H1 (cell line): ENCODE data around the gene UBTD1. TPM values are rescaled to one million over a fixed set of nuclear protein-coding genes. Genes with fewer than 3 reads are reported as not detected.

Experiments used
- CTCF ChIA-PET: fragments of 300-600 bp; sonication (Branson Sonifier 250); formaldehyde crosslinking; loops from one replicate; lab custom pipeline; 2021; ENCODE audit not compliant: partially characterized antibody; lab: Charles Lee
- POLR2A ChIA-PET: fragments of 300-600 bp; sonication (Branson Sonifier 250); formaldehyde crosslinking; loops from one replicate; lab custom pipeline; 2021; ENCODE audit warnings: inconsistent platforms; ENCODE audit not compliant: partially characterized antibody; lab: Charles Lee
- DNase-seq, 2 experiments: peaks; one replicate each; pipeline versions ENCODE4 v3.0.0 to v3.0.0-alpha.2; 2010 to 2022; ENCODE audit warnings: low spot score in 2 of 2, low read depth in 1 of 2, mixed read lengths in 1 of 2
- FAIRE-seq: peaks from 2 replicates; lab custom pipeline; 2011; peaks lifted over from hg19 to GRCh38; lab: Jason Lieb, UNC
- H2AFZ ChIP-seq: 2 replicates; pipeline ENCODE4 v1.8.1; 2012; ENCODE audit warnings: low read length, inconsistent platforms
- H2AK5ac ChIP-seq: 2 replicates; pipeline ENCODE4 v1.6.1; 2013; ENCODE audit warnings: low read depth, low read length
- H2BK120ac ChIP-seq: replicated peaks from 2 replicates; pipeline ENCODE3; 2013; ENCODE audit warnings: low read depth, low read length, inconsistent platforms
- H2BK12ac ChIP-seq: 2 replicates; pipeline ENCODE4 v1.6.1; 2013; ENCODE audit warnings: low read depth, low read length
- H2BK15ac ChIP-seq: 2 replicates; pipeline ENCODE4 v1.6.1; 2013; ENCODE audit warnings: low read length
- H2BK20ac ChIP-seq: 2 replicates; pipeline ENCODE4 v1.6.1; 2013; ENCODE audit warnings: low read length
- H2BK5ac ChIP-seq: 2 replicates; pipeline ENCODE4 v1.6.1; 2013; ENCODE audit warnings: low read depth, low read length
- H3K14ac ChIP-seq: 2 replicates; pipeline ENCODE4 v1.6.1; 2013; ENCODE audit warnings: inconsistent platforms; ENCODE audit not compliant: insufficient read length
- H3K18ac ChIP-seq: 2 replicates; pipeline ENCODE4 v1.6.1; 2013; ENCODE audit warnings: low read length; ENCODE audit errors: extremely low read depth
- H3K23ac ChIP-seq: 2 replicates; pipeline ENCODE4 v1.6.1; 2013; ENCODE audit warnings: inconsistent platforms; ENCODE audit not compliant: insufficient read length
- H3K23me2 ChIP-seq: 2 replicates; pipeline ENCODE4 v1.6.1; 2013; ENCODE audit warnings: low read depth, low read length
- H3K27ac ChIP-seq: 2 replicates; pipeline ENCODE4 v1.6.1; 2011; ENCODE audit warnings: low read depth, low read length, inconsistent platforms
- H3K27me3 ChIP-seq, 4 experiments: replicated peaks in 1 of 4; 1 replicate in 1 of 4; 2 replicates in 3 of 4; pipeline versions ENCODE4 v1.6.1 to v1.8.1; 2011 to 2013; ENCODE audit warnings: low read length in 3 of 4, mild to moderate bottlenecking in 3 of 4, inconsistent platforms in 2 of 4, mixed read lengths in 2 of 4, moderate library complexity in 1 of 4; ENCODE audit not compliant: control insufficient read depth in 3 of 4, insufficient read depth in 3 of 4; ENCODE audit errors: extremely low read depth in 1 of 4
- H3K36me3 ChIP-seq, 4 experiments: 2 replicates each; pipeline versions ENCODE4 v1.6.1 to v1.8.1; 2011 to 2013; ENCODE audit warnings: mild to moderate bottlenecking in 4 of 4, low read length in 3 of 4, moderate library complexity in 2 of 4, control low read depth in 1 of 4, inconsistent platforms in 1 of 4; ENCODE audit not compliant: insufficient read depth in 4 of 4, control insufficient read depth in 2 of 4
- H3K4ac ChIP-seq: replicated peaks from 2 replicates; pipeline ENCODE3; 2013; ENCODE audit warnings: low read length, low read depth, mixed read lengths, inconsistent platforms; ENCODE audit not compliant: insufficient read length
- H3K4me1 ChIP-seq, 4 experiments: replicated peaks in 1 of 4; 1 replicate in 1 of 4; 2 replicates in 3 of 4; pipeline versions ENCODE4 v1.6.1 to v1.8.1; 2011 to 2013; ENCODE audit warnings: low read length in 3 of 4, inconsistent platforms in 2 of 4, mixed read lengths in 1 of 4; ENCODE audit not compliant: insufficient read depth in 4 of 4, control insufficient read depth in 3 of 4
- H3K4me2 ChIP-seq, 2 experiments: 2 replicates each; pipeline versions ENCODE4 v1.6.1 to v1.8.1; 2011 to 2013; ENCODE audit warnings: low read depth in 2 of 2, low read length in 2 of 2, control low read depth in 1 of 2, inconsistent platforms in 1 of 2, mild to moderate bottlenecking in 1 of 2; ENCODE audit not compliant: insufficient read depth in 1 of 2
- H3K4me3 ChIP-seq, 4 experiments: fragments of 200-600, 300-600 bp in 1 of 4; sonication (generic), shearing (Covaris generic), sonication (Bioruptor Twin) in 1 of 4; 2 replicates each; pipeline versions ENCODE4 v1.5.1 to v1.8.1; 2011 to 2016; ENCODE audit warnings: low read length in 4 of 4, low read depth in 3 of 4, control low read depth in 2 of 4, inconsistent platforms in 2 of 4, mild to moderate bottlenecking in 2 of 4, mixed read lengths in 1 of 4, moderate library complexity in 1 of 4; ENCODE audit not compliant: insufficient read depth in 2 of 4; ENCODE audit errors: extremely low read depth in 1 of 4
- H3K56ac ChIP-seq: replicated peaks from 2 replicates; pipeline ENCODE3; 2013; ENCODE audit warnings: low read depth, mild to moderate bottlenecking, mixed read lengths, low read length, inconsistent platforms; ENCODE audit not compliant: insufficient read length
- H3K79me1 ChIP-seq: 2 replicates; pipeline ENCODE4 v1.6.1; 2013; ENCODE audit warnings: low read depth, low read length, control low read depth
- H3K79me2 ChIP-seq, 2 experiments: 2 replicates each; pipeline versions ENCODE4 v1.6.1 to v1.8.1; 2012 to 2013; ENCODE audit warnings: low read length in 2 of 2, mild to moderate bottlenecking in 2 of 2, inconsistent platforms in 1 of 2; ENCODE audit not compliant: insufficient read depth in 2 of 2, control insufficient read depth in 1 of 2
- H3K9ac ChIP-seq, 4 experiments: replicated peaks in 1 of 4; 1 replicate in 1 of 4; 2 replicates in 3 of 4; pipeline versions ENCODE4 v1.6.1 to v1.8.1; 2011 to 2013; ENCODE audit warnings: low read depth in 3 of 4, low read length in 3 of 4, control low read depth in 2 of 4, mild to moderate bottlenecking in 2 of 4, moderate library complexity in 2 of 4, inconsistent platforms in 1 of 4; ENCODE audit errors: extremely low read depth in 1 of 4
- H3K9me3 ChIP-seq, 2 experiments: 2 replicates each; pipeline versions ENCODE4 v1.6.1 to v1.8.1; 2012 to 2013; ENCODE audit warnings: mild to moderate bottlenecking in 2 of 2, moderate library complexity in 2 of 2, control low read depth in 1 of 2, inconsistent platforms in 1 of 2, low read depth in 1 of 2, low read length in 1 of 2, mixed read lengths in 1 of 2; ENCODE audit not compliant: insufficient read depth in 2 of 2
- H4K20me1 ChIP-seq, 2 experiments: replicated peaks in 1 of 2; 2 replicates each; pipeline versions ENCODE3 to v1.8.1; 2011 to 2013; ENCODE audit warnings: inconsistent platforms in 2 of 2, low read length in 2 of 2, mild to moderate bottlenecking in 1 of 2; ENCODE audit not compliant: insufficient read depth in 2 of 2, control insufficient read depth in 1 of 2
- H4K5ac ChIP-seq: 2 replicates; pipeline ENCODE4 v1.6.1; 2013; ENCODE audit warnings: low read length, low read depth, mixed read lengths, inconsistent platforms; ENCODE audit not compliant: insufficient read length
- H4K8ac ChIP-seq: 2 replicates; pipeline ENCODE4 v1.8.0; 2013; ENCODE audit warnings: mild to moderate bottlenecking, moderate library complexity, low read length, inconsistent platforms; ENCODE audit not compliant: insufficient read depth; ENCODE audit errors: extremely low read depth
- H4K91ac ChIP-seq: replicated peaks from 2 replicates; pipeline ENCODE3; 2013; ENCODE audit warnings: low read length, mixed read lengths, inconsistent platforms; ENCODE audit not compliant: insufficient read length
- CHD1 ChIP-seq: IDR thresholded peaks from 2 replicates; pipeline ENCODE4 v1.6.1; 2012; ENCODE audit warnings: low read depth, low read length, improper control_type of control experiment
- WGBS, 2 experiments: shearing (Covaris generic) in 1 of 2; methylation state at CpG; one replicate each; pipeline versions ENCODE4 v1.1.6 to v1.1.7; 2013 to 2015; ENCODE audit warnings: low lambda C conversion rate in 2 of 2, mixed read lengths in 2 of 2, inconsistent platforms in 1 of 2, low coverage in 1 of 2, missing lambda C conversion rate in 1 of 2; ENCODE audit not compliant: insufficient replicate concordance in 2 of 2, insufficient coverage in 1 of 2, insufficient read length in 1 of 2; ENCODE audit errors: extremely low coverage in 1 of 2, missing lambda C conversion rate in 1 of 2; 5-methylcytosine and 5-hydroxymethylcytosine counted together
- polyA plus RNA-seq, 7 experiments: library from polyadenylated mRNA; depleted of rRNA in 3 of 7; stranded (reverse) in 5 of 7; unstranded in 2 of 7; fragments of >200 nt in 5 of 7; fragments of 200-250 nt in 2 of 7; gene quantifications; 1 replicate in 5 of 7; 2 replicates in 1 of 7; 4 replicates in 1 of 7; pipeline versions ENCODE4 v1.2.1 to v1.2.3, GENCODE V29; 2011 to 2013; ENCODE audit warnings: missing spikeins in 2 of 7, mixed read lengths in 2 of 7
- total RNA-seq: library from RNA; stranded (reverse); fragmentation: NEBNext Ultra II Directional; extraction: Animal tissue kit (Norgen Biotek cat#: 25700); gene quantifications from 2 replicates; pipeline ENCODE4 v1.2.1, GENCODE V29; 2021

Gene UBTD1
- total and polyA plus RNA-seq, 2 of the 8 experiments (the other 6 are each of a cell fraction or from before 2014, with no cell fraction given) = 22.3 to 36.2 TPM

DNA sequence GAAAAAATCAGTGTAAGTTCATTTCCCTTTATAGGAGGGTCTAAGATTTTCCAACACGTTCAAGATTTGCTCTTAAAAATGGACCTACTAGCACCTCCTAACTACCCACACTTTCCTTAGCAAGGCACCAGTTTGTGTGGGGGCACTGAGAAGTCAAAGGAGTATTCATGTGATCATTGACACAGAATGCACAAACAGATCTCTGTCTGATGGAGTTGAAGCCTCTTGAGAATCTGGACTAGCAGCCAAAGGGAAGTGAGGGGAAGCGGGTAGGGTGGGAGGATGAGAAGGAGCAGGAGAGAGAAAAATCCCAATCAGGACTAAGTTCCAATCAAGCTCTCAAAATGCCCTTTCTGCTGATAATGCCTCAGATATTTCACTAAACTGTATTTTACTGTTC, 4.6 kb upstream of the UBTD1 start:
- peaks cover 10% of the 10 kb centered on the region for H3K79me1 ChIP-seq
- WGBS, 2 experiments = 76% methylated on average over 2 of the region's 2 CpGs; no CpG with 5 or more reads in 1 of the 2 experiments
- POLR2A ChIA-PET = interaction anchor here (1.3 to 2.1 kb wide), 2 partner anchors 13 to 18 kb away, joined by 3 to 11 read pairs; no protein-coding TSS in a partner anchor

More for the DNA sequence above, 4.6 kb upstream of the UBTD1 start:
- TF ChIP-seq CHD1 = no peak
- H4K91ac ChIP-seq = no peak overlapping the region
- peaks cover 10 to 20% of the 10 kb centered on the region in 2 experiments for H4K20me1 ChIP-seq
- no peak overlapping the region for H2BK5ac ChIP-seq
- H3K4ac ChIP-seq = no peak overlapping the region
- no peak overlapping the region for H2BK20ac ChIP-seq
- H3K36me3 ChIP-seq = no peaks in the 10 kb centered on the region; a peak in 1 of 8 replicates
- no peak for DNase-seq
- H3K4me1 ChIP-seq = peaks cover 7 to 13% (median 11%) of the 10 kb centered on the region in 4 experiments; a peak in 6 of 7 replicates
- no peak overlapping the region for H2BK120ac ChIP-seq
- no peak overlapping the region for H3K27ac ChIP-seq
- H4K5ac ChIP-seq = no peak overlapping the region
- no peaks in the 10 kb centered on the region for H3K9me3 ChIP-seq
- peaks cover 7% of the 10 kb centered on the region for H3K23me2 ChIP-seq
- H4K8ac ChIP-seq = no peak overlapping the region
- H3K4me3 ChIP-seq = no peak overlapping the region
- H3K14ac ChIP-seq = no peak overlapping the region
- H3K23ac ChIP-seq = no peak overlapping the region
- no peak overlapping the region for H2BK15ac ChIP-seq
- H2AFZ ChIP-seq = no peak overlapping the region
- no peak overlapping the region for H3K56ac ChIP-seq
- H2BK12ac ChIP-seq = no peak overlapping the region
- H3K27me3 ChIP-seq = no peaks in the 10 kb centered on the region
- no peak overlapping the region for H3K18ac ChIP-seq
- no peak overlapping the region for H3K9ac ChIP-seq
- no peak overlapping the region for H2AK5ac ChIP-seq
- H3K4me2 ChIP-seq = peak overlapping the region in 1 of 2 experiments; percentile 48; a peak in 1 of 4 replicates
- peaks cover 20 to 88% of the 10 kb centered on the region in 2 experiments for H3K79me2 ChIP-seq
- no peak for FAIRE-seq
- CTCF ChIA-PET = interaction anchor here (0.7 to 3.5 kb wide), 8 partner anchors 16 to 87 kb away, joined by 3 to 18 read pairs (median 4); no protein-coding TSS in a partner anchor
